ENCODE data around the gene AURKAIP1.

The AURKAIP1 gene

GRCh38 chr1:1344655-1345361, 30.2 kb downstream of the AURKAIP1 start:
- Histone ChIP-seq H4K20me1 (ENCODE audit: insufficient read depth, low read length) (peaks cover 41% of the 10 kb centered on the region; the same call in 1 of the 2 replicates), H2AFZ (ENCODE audit: low read depth, low read length) (no peak overlapping the region), H3K27ac (ENCODE audit: low read length) (no peak overlapping the region), H3K79me2 (ENCODE audit: low read length) (peaks cover 56% of the 10 kb centered on the region), H3K4me3 (ENCODE audit: low read length) (no peak overlapping the region), H3K4me1 (ENCODE audit: low read length) (peaks cover 9% of the 10 kb centered on the region), H3K27me3 (ENCODE audit: low read depth, low read length) (no peaks in the 10 kb centered on the region), H3K9ac (ENCODE audit: low read length) (no peak overlapping the region), H3K9me3 (ENCODE audit: insufficient read depth, low read length) (no peaks in the 10 kb centered on the region), H3K36me3 (replicated peaks; ENCODE audit: low read depth, low read length) (peaks cover 12% of the 10 kb centered on the region), H3K4me2 (ENCODE audit: low read length) (no peak overlapping the region)
- TF ChIP-seq CTCF (IDR thresholded peaks at IDR 0.05; ENCODE audit: low read depth, low read length) (peak; percentile 50), EZH2phosphoT487 (IDR thresholded peaks at IDR 0.05; ENCODE audit: low read depth) (no peak)

GRCh38 chr1:1343811-1344421, 31.1 kb downstream of the AURKAIP1 start:
- TF ChIP-seq CTCF (IDR thresholded peaks at IDR 0.05; ENCODE audit: low read depth, low read length) (no peak), EZH2phosphoT487 (IDR thresholded peaks at IDR 0.05; ENCODE audit: low read depth) (no peak)
- no peaks in the 10 kb centered on the region for H3K9me3 ChIP-seq (ENCODE audit: insufficient read depth, low read length)
- no peak overlapping the region for H2AFZ ChIP-seq (ENCODE audit: low read depth, low read length)
- no peak overlapping the region for H3K4me3 ChIP-seq (ENCODE audit: low read length)
- no peaks in the 10 kb centered on the region for H3K27me3 ChIP-seq (ENCODE audit: low read depth, low read length)
- H3K9ac ChIP-seq (ENCODE audit: low read length), result no peak overlapping the region
- peaks cover 56% of the 10 kb centered on the region for H3K79me2 ChIP-seq (ENCODE audit: low read length)
- peaks cover 41% of the 10 kb centered on the region; the same call in 1 of the 2 replicates for H4K20me1 ChIP-seq (ENCODE audit: insufficient read depth, low read length)
- H3K36me3 ChIP-seq (replicated peaks; ENCODE audit: low read depth, low read length), result peaks cover 12% of the 10 kb centered on the region
- peaks cover 9% of the 10 kb centered on the region for H3K4me1 ChIP-seq (ENCODE audit: low read length)
- no peak overlapping the region for H3K4me2 ChIP-seq (ENCODE audit: low read length)
- H3K27ac ChIP-seq (ENCODE audit: low read length), result no peak overlapping the region

GRCh38 chr1:1342584-1343115, 32.4 kb downstream of the AURKAIP1 start:
- Histone ChIP-seq H3K27me3 (ENCODE audit: low read depth, low read length) (no peaks in the 10 kb centered on the region), H3K9ac (ENCODE audit: low read length) (no peak overlapping the region), H3K4me2 (ENCODE audit: low read length) (no peak overlapping the region), H3K9me3 (ENCODE audit: insufficient read depth, low read length) (no peaks in the 10 kb centered on the region), H3K4me3 (ENCODE audit: low read length) (no peak overlapping the region), H4K20me1 (ENCODE audit: insufficient read depth, low read length) (peaks cover 37% of the 10 kb centered on the region; the same call in 1 of the 2 replicates), H3K4me1 (ENCODE audit: low read length) (peaks cover 4% of the 10 kb centered on the region), H3K79me2 (ENCODE audit: low read length) (peaks cover 43% of the 10 kb centered on the region), H3K27ac (ENCODE audit: low read length) (no peak overlapping the region), H3K36me3 (replicated peaks; ENCODE audit: low read depth, low read length) (peaks cover 12% of the 10 kb centered on the region), H2AFZ (ENCODE audit: low read depth, low read length) (no peak overlapping the region)
- TF ChIP-seq CTCF (IDR thresholded peaks at IDR 0.05; ENCODE audit: low read depth, low read length), result no peak

GRCh38 chr1:1342061-1342562, 32.9 kb downstream of the AURKAIP1 start:
- Histone ChIP-seq H3K36me3 (replicated peaks; ENCODE audit: low read depth, low read length) (peaks cover 12% of the 10 kb centered on the region), H3K27me3 (ENCODE audit: low read depth, low read length) (no peaks in the 10 kb centered on the region)
- no peak for TF ChIP-seq CTCF (IDR thresholded peaks at IDR 0.05; ENCODE audit: low read depth, low read length)
- TF ChIP-seq EZH2phosphoT487 (IDR thresholded peaks at IDR 0.05; ENCODE audit: low read depth), result no peak

More at GRCh38 chr1:1342061-1342562, 32.9 kb downstream of the AURKAIP1 start:
- H3K9me3 ChIP-seq (ENCODE audit: insufficient read depth, low read length), result no peaks in the 10 kb centered on the region
- H3K4me1 ChIP-seq (ENCODE audit: low read length), result no peaks in the 10 kb centered on the region
- H3K4me3 ChIP-seq (ENCODE audit: low read length), result no peak overlapping the region
- H3K9ac ChIP-seq (ENCODE audit: low read length), result no peak overlapping the region
- no peak overlapping the region for H3K4me2 ChIP-seq (ENCODE audit: low read length)
- peaks cover 38% of the 10 kb centered on the region for H3K79me2 ChIP-seq (ENCODE audit: low read length)
- H3K27ac ChIP-seq (ENCODE audit: low read length), result no peak overlapping the region
- H2AFZ ChIP-seq (ENCODE audit: low read depth, low read length), result no peak overlapping the region
- peaks cover 32% of the 10 kb centered on the region; the same call in 1 of the 2 replicates for H4K20me1 ChIP-seq (ENCODE audit: insufficient read depth, low read length)

Measured in OCI-LY3 (cell line).